Mesothelial cell of epicardium (in vitro differentiated cells): Measurements from ENCODE around the gene PPP1R3G. TPM values are rescaled to one million over a fixed set of nuclear protein-coding genes. Genes with fewer than 3 reads are reported as not detected.

Experiments
- DNase-seq, 2 experiments: peaks; one replicate each; pipeline ENCODE4 v3.0.0; 2021; ENCODE audit warnings: low spot score in 2 of 2; ENCODE audit not compliant: unreplicated experiment in 2 of 2
- H3K27ac Mint-ChIP-seq: 2 replicates; pipeline ENCODE4 v1.8.0; 2021; ENCODE audit warnings: mixed read lengths
- H3K27me3 Mint-ChIP-seq: 2 replicates; pipeline ENCODE4 v1.8.0; 2021; ENCODE audit warnings: low read depth, mixed read lengths
- H3K36me3 Mint-ChIP-seq: 2 replicates; pipeline ENCODE4 v1.8.0; 2021; ENCODE audit warnings: mixed read lengths
- H3K4me1 Mint-ChIP-seq: 2 replicates; pipeline ENCODE4 v1.8.0; 2021; ENCODE audit warnings: mixed read lengths
- H3K4me3 Mint-ChIP-seq: 2 replicates; pipeline ENCODE4 v1.8.0; 2021; ENCODE audit warnings: mild to moderate bottlenecking, moderate library complexity, mixed read lengths
- H3K9me3 Mint-ChIP-seq: 2 replicates; pipeline ENCODE4 v1.8.0; 2021; ENCODE audit warnings: mixed read lengths
- CTCF ChIP-seq: fragments of 200-600 bp; sonication (generic); IDR thresholded peaks from one replicate; pipeline ENCODE4 v1.5.0; 2021; ENCODE audit warnings: antibody characterized with exemption; ENCODE audit not compliant: unreplicated experiment
- total RNA-seq: library from RNA; stranded (reverse); gene quantifications from 3 replicates; pipeline ENCODE4 v1.2.1, GENCODE V29; 2021

PPP1R3G gene
- total RNA-seq, 1 donor from 2014 or later: 1.1 TPM

DNA sequence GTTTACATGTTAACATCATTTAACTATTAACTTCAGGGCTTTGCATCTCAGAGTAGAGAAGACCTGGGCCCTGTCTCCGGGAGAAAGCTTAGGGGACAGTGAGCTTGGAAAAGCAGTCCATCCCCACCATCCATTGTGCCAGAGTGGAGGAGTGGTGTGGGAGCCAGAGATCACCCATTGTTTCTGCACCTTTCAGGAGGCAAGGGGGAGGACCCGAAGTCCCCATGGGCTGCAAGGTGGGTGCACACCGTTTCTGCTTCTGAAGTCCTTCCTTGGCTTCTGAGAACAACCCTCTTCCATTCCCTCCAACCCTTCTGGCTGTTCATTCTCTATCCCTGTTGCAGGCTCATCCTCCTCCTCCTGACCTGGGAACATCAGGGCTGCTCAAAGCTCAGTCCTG lies 4.0 kb upstream of the PPP1R3G start:
- Mint-ChIP-seq H3K27ac (no peak overlapping the region), H3K9me3 (peaks cover 11% of the 10 kb centered on the region), H3K4me1 (peaks cover 9% of the 10 kb centered on the region), H3K36me3 (no peaks in the 10 kb centered on the region), H3K4me3 (no peak overlapping the region), H3K27me3 (peaks cover 24% of the 10 kb centered on the region)
- no peak for DNase-seq
- no peak for TF ChIP-seq CTCF

DNA sequence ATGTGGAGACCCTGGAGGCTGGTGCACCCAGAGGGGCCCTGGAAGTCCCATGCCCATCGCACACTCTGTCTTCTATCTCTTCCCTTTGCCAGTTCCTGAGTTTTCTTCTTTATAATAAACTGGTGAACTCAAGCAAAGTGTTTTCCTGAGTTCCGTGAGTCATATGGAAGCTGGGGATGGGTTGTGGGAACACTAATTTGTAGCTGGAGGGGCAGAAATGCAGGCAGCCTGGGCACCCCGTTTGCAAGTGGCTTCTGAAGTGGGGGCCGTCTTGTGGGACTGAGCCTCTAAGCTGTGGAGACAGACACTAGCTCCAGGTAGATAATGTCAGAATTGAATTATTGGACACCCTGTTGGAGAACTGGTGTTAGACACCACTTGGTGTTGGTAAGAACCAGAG lies 3.2 kb upstream of the PPP1R3G start:
- H3K36me3 Mint-ChIP-seq: no peaks in the 10 kb centered on the region
- peaks cover 12% of the 10 kb centered on the region for H3K4me1 Mint-ChIP-seq
- H3K27ac Mint-ChIP-seq: no peak overlapping the region
- H3K9me3 Mint-ChIP-seq: peaks cover 11% of the 10 kb centered on the region
- no peak for TF ChIP-seq CTCF
- peaks cover 31% of the 10 kb centered on the region for H3K27me3 Mint-ChIP-seq
- no peak for DNase-seq
- no peak overlapping the region for H3K4me3 Mint-ChIP-seq

- no peak for DNase-seq
These were observed 2.4 kb upstream of the PPP1R3G start for GRCh38 chr6:5082487-5083306.

DNA sequence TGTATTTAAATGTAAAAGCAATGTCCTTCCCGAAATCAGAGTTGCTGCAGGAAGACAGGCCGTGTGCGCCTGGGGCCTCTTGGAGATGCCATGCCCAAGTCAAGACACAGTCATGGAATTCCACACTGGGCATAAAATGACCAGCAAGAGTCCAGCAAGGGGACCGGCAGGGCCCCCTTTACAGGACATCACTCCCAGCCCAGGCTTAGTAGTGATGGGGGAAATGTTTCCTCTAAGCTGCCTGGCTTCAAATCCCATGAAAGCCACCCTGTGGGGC lies 1.9 kb upstream of the PPP1R3G start:
- Mint-ChIP-seq H3K27me3 (peaks cover 40% of the 10 kb centered on the region), H3K9me3 (peaks cover 11% of the 10 kb centered on the region), H3K4me3 (peak overlapping the region; percentile 59), H3K36me3 (no peaks in the 10 kb centered on the region), H3K4me1 (peaks cover 12% of the 10 kb centered on the region), H3K27ac (no peak overlapping the region)
- no peak for DNase-seq
- no peak for TF ChIP-seq CTCF

More at GRCh38 chr6:5082487-5083306, 2.4 kb upstream of the PPP1R3G start:
- Mint-ChIP-seq H3K4me3 (no peak overlapping the region), H3K4me1 (peaks cover 12% of the 10 kb centered on the region), H3K9me3 (peaks cover 11% of the 10 kb centered on the region), H3K27ac (no peak overlapping the region), H3K27me3 (peaks cover 39% of the 10 kb centered on the region), H3K36me3 (no peaks in the 10 kb centered on the region)
- no peak for TF ChIP-seq CTCF

GRCh38 chr6:5083813-5084359 lies 1.3 kb upstream of the PPP1R3G start:
- no peaks in the 10 kb centered on the region for H3K36me3 Mint-ChIP-seq
- H3K27me3 Mint-ChIP-seq: peaks cover 43% of the 10 kb centered on the region
- H3K9me3 Mint-ChIP-seq: peaks cover 11% of the 10 kb centered on the region
- H3K4me1 Mint-ChIP-seq: peaks cover 12% of the 10 kb centered on the region
- DNase-seq: no peak
- peak overlapping the region; percentile 59 for H3K4me3 Mint-ChIP-seq
- no peak for TF ChIP-seq CTCF
- no peak overlapping the region for H3K27ac Mint-ChIP-seq
